Activated CD4-positive, alpha-beta T cell treated with anti-CD3 and anti-CD28 coated beads, Interleukin-10, Interleukin-2, amounts not matched to agents 100 ng/mL and 50 ng/mL, durations not matched to agents 16 hours and 8 hours (primary cell): ENCODE results near the gene DMRTA2.
A peak's percentile ranks its signal among the peaks of the same experiment; 100 is the strongest.

Experiments used
- DNase-seq: peaks from one replicate; pipeline ENCODE4 v3.0.0-alpha.2; 2020

The DMRTA2 gene

DNA sequence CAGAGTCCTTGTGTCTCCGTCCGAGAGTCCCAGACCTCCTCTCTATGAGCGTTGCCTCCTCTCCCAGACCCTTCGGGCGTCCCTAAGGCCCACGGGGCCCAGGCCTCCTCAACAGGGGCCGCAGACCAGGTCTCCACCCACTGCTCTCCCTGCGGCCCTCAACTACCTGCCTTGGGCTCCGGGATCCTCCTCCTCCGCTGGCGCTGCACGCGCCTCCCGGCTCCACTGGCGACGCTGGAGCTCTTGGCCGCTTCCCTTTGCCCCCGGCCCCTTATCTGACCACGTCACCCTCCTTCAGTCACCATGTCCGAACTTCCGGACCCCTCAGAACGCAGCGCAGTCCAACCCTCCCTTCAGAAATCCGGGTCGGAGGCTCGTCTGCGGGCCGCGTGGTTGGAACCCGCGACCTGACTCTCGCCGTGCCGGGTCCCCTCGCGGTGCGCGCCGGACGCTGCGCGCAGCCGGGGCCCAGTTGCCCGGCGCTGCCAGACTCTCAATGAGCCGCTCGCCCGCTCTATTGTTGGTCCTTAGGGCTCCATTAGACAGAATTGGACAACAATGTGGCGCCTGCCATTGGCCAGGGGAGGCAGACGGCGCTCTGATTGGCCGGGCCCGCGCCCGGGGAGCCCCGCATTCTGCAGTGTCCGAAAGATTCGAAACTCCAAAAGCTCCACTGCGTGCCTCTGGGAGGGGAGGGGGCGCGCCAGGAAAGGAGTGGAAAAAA, at the start of gene DMRTA2:
Gene DMRTA2 (minus strand): TSS at position 498 of the 724 bp plus-strand sequence. CDS start 1,907 bp downstream, outside the sequence.
- DNase-seq = no peak

DNA sequence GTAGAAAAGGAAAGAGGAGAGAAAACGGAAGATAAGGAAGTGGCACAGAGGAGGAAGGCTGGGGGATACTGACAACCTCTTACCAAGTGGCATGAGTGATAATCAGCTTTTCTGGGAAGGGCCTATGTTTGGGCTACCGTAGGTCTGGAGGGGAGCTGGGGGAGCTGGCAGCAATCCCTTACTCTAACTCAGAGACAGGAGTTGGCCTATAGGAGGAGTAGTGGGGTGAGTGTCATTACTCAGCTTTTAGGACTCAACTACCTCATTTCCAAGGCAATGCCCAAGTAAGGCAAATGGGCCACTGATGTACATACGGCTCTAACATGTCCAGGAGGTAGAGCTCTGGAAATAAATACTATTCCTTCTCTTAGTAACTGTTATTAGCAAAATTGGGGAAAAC, 48.7 kb upstream of the DMRTA2 start:
- no peak for DNase-seq

DNA sequence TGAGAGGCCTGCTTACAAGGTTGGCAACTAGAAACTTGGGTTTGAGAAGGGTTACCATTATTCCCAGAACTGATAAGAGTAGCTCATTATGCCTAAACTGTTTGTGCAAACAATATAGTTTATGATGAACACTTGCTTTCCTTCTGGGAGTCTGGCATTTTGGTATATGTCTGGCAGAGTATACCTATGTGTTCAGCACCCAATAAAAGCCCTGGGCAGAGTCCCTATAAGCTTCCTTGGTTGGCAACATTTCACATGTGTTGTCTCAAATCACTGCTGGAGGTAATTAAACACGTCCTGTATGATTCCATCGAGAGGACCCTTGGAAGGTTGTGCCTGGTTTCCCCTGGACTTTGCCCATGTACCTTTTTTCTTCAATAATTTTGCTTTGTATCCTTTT, 39.7 kb upstream of the DMRTA2 start:
- no peak for DNase-seq

DNA sequence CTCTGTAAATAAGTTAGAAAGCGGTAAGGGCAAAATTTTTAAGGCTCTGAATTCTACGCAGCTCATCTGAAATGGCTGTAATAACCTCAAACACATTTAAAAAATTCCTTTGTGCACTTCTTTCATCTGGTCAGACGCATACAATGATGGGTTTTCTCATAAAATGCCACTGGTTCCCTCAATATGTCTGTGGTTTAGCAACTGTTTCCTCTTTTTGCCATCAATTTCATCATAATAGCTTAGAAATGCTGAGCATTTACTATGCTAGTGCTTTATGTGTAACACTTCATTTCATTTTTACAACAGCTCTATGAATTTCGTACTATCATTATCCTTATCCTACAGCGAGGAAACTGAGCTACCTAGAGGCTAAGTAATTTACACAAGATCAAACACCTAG, 35.3 kb upstream of the DMRTA2 start:
- no peak for DNase-seq

DNA sequence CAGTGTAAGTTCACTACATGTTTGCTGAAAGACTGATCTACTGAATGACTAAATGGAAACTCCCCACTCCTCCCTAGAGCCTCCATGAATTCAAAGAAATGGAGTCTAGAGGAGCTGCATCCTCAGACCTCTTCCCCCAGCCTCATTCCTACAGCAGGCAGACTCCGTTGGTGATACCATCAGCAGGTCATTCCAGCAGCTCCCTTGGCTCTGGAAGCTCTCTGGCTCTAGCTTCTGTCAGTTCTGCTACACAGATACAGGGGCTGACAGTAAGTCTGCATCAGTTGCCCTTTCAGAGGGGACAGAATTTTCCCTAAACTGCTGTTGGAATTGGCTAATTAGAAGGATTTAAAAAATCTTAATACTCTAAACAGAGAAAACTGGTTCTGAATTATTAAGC, 31.7 kb upstream of the DMRTA2 start:
- no peak for DNase-seq

DNA sequence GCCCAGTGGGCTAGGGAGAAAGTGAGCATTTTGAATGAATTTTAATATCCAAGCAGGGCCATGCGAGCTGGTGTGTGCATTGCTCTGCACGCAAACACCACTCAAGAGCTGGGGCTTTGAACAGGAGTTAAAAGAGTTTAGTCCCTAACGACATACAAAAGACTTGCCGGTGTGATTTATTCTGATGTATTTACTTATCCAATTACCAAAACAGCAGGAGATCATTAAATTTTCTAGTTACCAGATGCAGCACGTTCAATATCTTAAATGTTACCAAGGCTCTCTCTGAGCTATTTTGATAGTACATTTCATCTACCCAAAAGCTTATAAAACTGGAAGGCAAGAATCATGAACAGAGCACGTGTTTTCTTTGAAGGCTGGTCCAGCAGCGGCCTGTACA, 30.0 kb upstream of the DMRTA2 start:
- DNase-seq = no peak

DNA sequence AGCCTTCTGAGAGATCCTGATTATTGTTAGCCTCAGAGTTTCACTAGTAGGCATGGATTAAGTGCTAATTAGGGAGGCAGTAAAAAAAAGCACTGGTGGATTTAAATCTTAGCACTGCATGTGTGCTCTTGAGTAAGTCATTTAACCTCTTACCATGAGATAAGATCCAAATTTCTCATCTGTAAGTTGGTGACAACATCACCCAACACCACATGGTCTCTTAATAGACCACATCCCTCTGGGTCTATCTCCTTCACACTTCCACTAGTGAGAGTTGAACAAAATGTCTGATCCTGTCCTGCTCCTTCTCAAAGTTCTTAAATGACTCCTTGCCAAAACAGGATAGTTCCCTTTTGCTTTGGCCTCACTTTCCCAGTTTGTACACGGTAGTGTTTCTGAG, 29.5 kb upstream of the DMRTA2 start:
- no peak for DNase-seq

DNA sequence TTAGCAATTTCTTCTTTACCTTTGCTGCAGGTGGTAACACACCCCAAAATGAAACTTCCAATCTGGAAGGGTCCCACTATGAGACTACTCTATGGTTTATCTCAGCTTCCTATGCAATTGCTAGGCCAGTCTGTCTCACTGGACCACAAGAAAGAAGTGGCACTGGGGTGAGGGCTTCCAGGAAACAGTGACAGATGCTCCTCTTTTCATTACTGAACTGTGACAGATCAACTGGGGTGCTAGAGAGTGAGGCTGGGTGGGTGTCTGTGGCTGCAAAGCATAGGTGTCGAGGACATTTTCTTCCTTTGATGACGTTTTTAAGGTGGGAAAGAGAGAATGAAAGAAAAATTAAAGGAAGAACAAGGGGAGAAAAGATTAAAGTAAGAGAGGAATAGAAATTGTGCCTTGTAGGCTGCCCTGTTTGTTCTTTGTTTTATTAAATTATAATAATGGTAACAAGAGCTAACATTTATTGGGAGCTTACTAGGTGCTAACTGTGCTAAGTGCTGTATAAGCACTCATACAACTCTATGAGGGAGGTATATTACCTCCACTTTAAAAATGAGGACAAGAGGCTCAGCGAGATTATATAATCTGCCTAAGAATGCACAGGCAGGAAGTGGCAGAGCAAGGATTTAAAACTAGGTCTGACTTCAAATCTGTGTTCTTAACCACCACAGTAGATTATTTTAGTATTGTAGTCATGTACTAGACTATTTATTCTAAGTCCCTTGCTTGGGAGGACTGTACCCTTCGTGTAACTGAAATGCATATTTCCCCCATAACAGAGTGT, 27.8 kb upstream of the DMRTA2 start:
- no peak for DNase-seq

DNA sequence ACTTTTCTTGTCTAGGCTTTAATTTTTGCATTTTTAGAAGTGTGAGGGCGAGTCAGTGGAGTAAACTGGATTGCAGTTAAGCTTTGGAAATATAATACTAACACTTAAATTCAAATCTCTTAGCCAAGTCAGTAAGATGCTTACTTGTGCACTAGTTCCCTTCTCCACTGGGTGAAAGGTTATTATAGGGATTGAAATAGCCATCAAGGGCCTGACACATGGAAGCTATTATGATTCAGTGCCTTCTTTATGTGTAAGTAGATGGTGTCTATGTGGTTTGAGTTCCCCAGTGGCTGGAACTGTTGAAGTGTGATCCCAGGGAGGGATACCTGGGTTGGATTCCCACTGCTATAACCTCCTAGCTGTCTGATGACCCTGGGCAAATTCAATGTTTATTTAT, 24.7 kb upstream of the DMRTA2 start:
- no peak for DNase-seq

DNA sequence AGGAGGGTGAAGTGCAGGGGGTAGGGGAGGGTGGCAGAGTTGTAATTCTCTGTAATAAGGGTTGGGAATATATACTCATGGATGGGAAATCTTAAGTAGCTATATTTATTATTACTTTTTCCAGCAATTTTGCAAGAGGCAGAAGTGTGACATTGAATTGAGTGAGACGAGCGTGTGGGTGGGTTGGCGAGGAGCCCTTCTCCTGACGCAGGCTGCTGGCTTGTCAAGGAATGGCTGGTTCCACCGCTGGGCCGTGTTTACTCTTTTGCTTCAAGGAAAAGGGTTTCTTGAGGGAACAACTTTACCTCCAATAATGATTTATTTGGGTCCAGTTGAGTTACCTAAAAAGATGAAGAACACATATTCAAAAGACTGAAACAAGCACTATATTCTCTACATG, 17.9 kb upstream of the DMRTA2 start:
- DNase-seq = no peak

DNA sequence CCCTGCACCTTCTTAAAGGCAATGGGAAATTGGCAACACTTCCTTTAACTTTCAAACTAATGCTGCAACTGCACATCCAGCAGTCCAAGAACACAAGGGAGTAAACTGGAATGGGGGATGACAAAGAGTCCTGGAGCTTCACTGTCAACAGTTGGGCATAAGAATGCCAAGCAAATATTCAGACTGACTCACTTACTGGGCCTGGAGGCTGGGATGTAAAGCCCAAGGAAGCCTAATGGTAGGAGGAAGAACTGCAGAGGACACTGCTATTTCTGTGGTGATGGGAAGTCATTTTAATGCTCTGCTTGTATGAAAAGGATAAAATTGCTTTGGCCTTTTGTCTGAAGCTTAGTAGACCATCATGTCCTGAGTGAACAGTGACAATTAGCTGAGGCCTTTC, 15.7 kb upstream of the DMRTA2 start:
- no peak for DNase-seq

DNA sequence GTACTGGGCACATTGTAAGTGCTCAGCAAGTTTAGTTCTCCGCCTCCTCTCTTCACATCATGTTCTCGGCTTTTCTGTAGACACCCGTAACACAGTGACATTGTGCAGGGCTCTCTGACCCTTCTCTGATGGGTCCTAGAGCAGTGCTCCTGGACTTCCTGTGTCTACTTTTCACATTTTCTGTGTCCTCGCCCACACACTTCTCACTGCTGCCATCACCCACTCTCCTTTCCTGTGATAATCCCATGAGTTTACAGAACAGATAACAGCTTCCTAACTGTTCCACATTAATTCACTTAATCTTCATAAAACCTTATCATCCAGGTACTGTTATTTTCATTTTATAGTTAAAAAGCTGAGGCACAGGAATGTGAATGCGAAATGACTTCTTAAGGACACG, 13.2 kb upstream of the DMRTA2 start:
- no peak for DNase-seq

DNA sequence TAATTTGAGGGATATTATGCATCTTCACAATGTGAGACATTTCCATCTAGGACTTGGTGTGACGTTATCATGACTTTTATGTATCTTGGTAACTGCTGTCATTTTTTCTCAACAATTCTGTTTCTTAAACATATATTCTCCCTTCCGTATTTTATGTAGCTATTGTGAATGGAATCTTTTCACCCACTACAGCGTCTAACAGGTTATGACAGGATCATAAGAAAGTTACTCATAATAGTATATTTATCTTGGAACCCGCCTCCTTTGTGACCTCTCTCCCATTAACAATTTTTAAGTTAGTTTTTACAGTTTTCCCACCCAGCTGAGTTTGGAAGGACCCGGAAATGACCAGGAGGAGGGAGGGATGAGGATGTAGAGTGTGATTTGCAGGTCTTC, 6.8 kb upstream of the DMRTA2 start:
- no peak for DNase-seq

DNA sequence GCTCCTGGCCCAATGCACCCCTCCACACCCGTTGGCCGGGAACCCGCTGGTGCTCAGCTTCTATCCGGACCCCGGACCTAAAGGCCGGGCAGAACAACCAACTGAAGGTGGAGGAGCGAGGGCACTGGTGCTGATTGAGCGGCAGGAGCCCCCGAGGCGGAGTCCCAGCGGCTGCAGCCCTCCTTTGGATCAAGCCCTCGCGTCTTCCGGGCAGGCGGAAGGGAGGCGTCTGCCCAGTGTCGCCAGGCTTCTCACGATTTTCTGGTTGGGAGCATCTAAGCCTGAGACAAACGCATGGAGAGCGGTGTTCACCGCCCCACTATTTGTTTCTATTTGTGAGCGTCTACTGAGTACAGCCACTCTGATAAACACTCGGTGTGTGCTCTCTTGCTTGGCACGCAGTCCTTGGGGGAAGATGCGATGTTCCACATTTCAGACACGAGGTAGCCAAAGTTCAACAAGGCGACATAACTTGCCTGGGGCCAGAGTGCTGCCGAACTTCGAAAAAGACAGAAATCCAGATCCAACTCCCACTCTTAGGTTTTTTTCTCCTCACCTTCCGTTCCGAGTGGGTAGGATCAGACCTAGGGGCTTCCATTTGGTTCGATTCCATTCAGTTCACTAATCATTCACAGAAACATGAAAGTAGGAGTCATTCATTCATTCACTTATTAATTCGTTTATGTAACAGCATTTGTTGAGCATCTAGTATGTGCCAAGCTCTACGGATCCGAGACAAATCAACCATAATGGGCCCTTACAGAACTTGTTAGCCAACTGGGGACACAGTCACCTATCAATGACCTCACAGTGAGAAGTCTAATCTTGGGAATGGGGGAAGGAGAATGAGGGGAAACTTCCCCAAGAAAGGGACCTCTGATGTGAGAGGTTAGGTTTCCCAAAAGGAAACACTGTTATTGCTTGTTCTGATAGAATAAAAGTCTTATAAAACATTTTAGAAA, 4.9 kb upstream of the DMRTA2 start:
- DNase-seq = no peak

DNA sequence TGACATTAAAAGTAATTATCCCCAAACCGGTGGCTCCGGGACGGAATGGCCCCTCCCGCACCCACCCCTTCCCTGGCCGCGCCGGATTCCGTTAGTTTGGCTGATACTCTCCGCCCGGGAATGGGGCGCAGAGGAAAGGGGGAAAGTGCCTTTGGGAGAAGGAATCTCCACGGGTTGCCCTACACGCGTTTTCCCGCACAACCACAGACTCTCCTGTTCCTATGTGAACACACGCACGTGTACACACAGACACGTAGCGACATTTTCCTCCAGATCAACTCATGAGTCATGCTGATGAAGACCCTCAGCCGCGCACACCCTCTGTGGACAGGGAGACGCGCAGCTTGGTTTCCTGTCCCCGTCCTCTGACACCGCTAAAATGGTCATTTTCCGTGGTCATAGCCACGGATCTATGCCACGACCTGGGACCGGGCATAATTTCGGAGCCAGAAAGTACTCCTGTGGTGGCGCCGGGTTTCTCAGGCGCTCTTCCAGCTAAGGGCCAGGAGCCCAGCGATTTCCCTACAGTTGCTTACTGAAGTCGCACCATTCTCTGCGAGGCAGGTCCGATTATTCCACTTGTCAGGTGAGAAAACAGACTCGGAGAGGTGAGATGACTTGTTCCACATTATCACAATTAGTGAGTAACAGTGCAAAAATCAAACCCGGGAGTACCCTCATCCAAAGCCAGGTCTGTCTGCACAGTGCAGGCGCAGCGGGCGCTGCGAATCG, 4.0 kb upstream of the DMRTA2 start:
- DNase-seq = no peak

DNA sequence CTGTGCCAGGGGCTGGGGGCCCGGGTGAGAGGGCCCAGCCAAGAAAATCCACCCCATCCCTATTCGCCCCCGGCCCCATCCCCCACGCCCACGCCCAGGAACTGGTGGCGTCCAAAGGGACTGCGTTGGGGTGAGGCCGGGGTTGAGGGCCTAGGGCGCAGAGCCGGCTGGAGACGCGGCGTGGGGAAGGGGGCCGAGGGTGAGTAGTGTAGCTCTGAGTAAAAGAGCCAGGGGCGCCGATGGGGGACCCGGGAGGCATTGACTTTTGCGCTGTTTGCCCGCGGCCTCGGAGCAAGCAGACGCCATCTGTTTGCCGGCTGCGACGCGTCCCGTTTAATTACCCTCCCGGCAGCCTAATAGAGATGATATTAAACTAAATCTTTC, 3.5 kb upstream of the DMRTA2 start:
- DNase-seq = no peak

DNA sequence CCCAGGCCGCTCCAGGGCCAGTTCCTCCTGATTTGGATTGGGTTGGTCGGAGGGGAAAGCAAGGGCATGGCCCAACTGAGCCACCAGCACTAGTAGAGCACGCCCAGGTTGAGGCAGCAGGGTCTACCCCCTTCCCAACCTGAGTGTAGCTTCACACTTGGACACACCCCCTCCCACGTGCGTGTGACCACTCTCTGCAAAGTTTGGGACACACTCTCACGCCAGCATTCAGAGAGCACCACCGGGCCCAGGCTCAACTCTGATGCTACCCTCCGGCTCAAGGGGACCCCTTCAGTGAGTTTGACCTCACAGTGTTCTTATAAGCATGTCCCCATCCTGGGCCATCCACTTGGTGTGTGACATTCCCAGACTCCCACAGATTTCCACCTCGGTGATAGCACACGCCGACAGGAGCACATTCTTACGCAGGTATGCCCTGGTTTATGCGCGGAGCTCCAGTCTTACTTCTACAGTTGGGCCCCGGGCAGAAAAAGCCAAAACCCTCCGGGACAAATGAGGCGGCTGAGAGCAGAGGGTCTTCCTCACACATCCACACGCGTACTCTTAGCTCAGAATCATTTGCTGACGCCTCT, 3.0 kb upstream of the DMRTA2 start:
- no peak for DNase-seq

DNA sequence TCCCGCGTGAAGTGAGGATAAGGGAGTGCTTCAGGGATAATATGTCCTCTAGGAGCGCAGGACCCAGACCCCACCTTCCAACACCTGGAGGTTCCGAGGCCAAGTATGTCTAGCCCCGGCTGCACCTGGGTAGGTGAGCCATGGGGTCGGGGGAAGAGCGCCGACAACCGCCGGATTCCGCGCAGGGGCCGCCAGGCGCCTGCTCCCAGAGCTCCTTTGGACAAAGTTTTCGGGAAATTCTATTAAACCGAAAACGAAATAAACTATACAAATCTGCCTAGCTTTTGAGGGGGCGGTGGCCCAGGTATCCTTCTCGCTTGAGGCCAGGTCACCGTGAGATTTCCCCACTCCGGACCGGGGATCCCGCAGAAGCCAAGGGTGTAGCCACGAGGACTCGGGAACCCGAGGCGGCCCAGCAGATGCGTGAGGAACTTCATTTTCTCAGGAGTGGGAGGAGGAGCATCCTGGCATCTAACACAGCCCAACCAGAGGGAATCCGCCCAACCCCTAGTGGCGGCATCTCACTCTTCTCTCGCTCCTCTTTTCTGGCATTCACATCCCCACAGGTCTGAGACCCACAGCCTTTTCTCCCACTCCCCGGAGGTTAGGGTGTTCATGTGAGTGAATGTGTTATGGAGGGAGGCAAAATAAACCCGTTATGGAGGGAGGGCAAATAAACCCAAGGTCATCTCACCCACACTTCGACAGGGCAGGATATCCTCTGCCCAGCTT, 2.3 kb upstream of the DMRTA2 start:
- no peak for DNase-seq

DNA sequence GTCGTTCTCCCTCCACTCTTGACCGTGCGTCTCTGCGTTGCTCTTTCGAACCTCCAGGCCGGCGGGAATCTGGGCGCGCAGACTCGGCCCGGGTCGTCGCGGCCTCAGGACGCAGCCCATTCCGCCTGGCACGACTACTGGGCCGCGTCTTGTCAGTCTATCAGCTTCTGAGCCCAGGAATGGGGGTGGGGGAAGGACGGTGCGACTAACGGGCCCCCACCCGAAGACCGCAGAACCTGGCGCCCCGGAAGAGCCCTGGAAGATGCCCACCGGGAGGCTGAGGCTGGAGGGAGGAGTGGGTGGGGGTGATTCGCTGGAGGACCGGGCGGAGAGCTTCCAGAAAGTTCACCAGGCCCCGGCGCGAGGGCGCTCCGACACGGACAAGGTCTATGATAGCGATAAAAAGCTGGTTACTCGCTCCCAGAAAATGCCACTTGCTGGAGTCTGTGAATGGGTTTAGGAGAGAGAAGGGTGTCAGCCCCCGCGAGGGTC, 1.7 kb upstream of the DMRTA2 start:
- no peak for DNase-seq

DNA sequence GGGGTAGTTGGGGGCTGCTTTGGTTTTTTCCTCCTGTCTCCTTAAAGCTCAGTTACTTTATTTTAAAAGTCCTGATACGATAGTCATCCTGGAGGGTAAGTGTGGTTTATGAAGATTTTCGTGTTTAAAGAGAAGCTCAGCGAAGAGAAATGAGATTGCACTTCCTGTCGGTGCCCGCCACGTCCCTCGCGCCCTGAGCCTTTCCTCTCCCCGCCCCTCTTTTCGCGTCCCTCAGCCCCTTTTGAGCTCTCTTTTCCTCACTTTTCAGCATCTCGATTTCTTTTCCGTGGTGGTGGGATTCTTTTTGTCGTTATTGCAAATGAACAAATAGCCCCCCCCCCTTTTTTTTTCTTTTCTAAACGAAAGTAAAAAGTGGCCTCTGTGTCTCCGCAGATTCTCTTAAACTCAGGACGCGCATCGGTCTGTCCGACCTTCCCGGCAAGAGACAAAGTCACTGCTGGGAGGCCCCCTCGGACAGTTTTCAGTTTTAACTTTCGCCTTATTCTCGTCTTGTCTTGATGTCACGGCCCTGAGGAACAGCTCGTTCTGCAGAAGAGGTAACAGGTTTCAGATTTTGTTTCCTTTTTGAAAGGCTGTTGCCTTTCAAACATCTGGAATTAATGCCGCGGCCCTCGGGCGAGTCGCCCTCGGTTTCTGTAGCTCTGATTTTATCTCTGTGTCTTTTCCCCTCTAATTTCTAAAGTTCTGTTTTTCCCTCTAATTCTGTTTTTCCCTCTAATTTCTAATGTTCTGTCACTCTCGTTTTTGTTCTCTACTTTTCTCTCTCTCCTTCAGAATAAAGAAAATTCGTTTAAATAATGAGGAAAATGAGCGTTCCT, 1.0 kb upstream of the DMRTA2 start:
- DNase-seq = peak; percentile 35

DNA sequence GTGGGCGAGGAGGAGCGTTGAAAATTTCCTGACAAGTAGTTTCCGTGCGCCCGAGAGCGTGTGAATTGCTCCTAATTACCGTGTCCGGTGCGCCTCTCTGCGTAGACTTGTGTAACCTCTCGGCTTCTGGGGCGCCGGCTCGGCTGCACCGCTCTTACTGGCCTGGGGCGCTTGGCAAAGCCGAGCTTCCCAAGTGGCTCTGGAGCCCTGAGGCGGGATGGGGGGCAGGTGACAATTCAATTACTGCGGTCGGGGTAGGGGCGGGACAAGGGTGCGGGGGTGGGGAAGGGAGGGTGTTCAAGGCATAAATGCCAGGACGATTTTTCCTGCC, 392 bp upstream of the DMRTA2 start:
- peak; percentile 23 for DNase-seq
